Right atrium auricular region (tissue), 2 donors: ENCODE measurements around the gene ST8SIA1. TPM values are rescaled to one million over a fixed set of nuclear protein-coding genes. Genes with fewer than 3 reads are reported as not detected.

Experiments
- DNase-seq: peaks from one replicate; pipeline ENCODE4 v3.0.0-alpha.2; 2019; ENCODE audit warnings: low spot score
- H3K27ac ChIP-seq, 2 donors: fragments of 200-600 bp; sonication (generic); 1 replicate in 1 of 2; 2 replicates in 1 of 2; pipeline ENCODE4 v1.5.1; 2016 to 2019
- H3K27me3 ChIP-seq, 2 donors: fragments of 200-600 bp; sonication (generic); one replicate each; pipeline versions ENCODE4 v1.5.1 to v1.6.0; 2017 to 2019
- H3K36me3 ChIP-seq: fragments of 200-600 bp; sonication (generic); one replicate; pipeline ENCODE4 v1.5.1; 2016
- H3K4me1 ChIP-seq, 2 donors: fragments of 200-600 bp; sonication (generic); one replicate each; pipeline versions ENCODE4 v1.5.1 to v1.6.0; 2017 to 2019
- H3K4me3 ChIP-seq, 2 donors: fragments of 200-600 bp; sonication (generic); 1 replicate in 1 of 2; 2 replicates in 1 of 2; pipeline ENCODE4 v1.5.1; 2017 to 2019; ENCODE audit warnings: mild to moderate bottlenecking in 1 of 2, moderate library complexity in 1 of 2
- H3K9me3 ChIP-seq, 2 donors: fragments of 200-600 bp; sonication (generic); one replicate each; pipeline ENCODE4 v1.5.1; 2019
- CTCF ChIP-seq, 2 donors: fragments of 200-600 bp; sonication (generic); IDR thresholded peaks; one replicate each; pipeline ENCODE4 v1.5.1; 2019; ENCODE audit warnings: antibody characterized with exemption in 2 of 2
- total RNA-seq, 2 donors: library from RNA; depleted of rRNA; stranded (reverse); fragments of >200 nt; gene quantifications; one replicate each; pipeline ENCODE4 v1.1.0, GENCODE V29; 2016

The ST8SIA1 gene
- total RNA-seq, 2 donors from 2014 or later = 3.3 to 5.0 TPM

- no peaks in the 10 kb centered on the region for H3K36me3 ChIP-seq
- H3K4me3 ChIP-seq = no peak overlapping the region
- no peaks in the 10 kb centered on the region for H3K27me3 ChIP-seq
- no peaks in the 10 kb centered on the region for H3K9me3 ChIP-seq
- H3K27ac ChIP-seq = no peak overlapping the region
- TF ChIP-seq CTCF (IDR thresholded peaks at IDR 0.05) = no peak
- H3K4me1 ChIP-seq = no peaks in the 10 kb centered on the region
- DNase-seq = no peak
Observed at GRCh38 chr12:22322091-22322490, 12.4 kb downstream of the ST8SIA1 start.

GRCh38 chr12:22321638-22322037 lies 12.9 kb downstream of the ST8SIA1 start:
- peak overlapping the region in 1 of 2 donors; percentile 45 for H3K27ac ChIP-seq
- TF ChIP-seq CTCF (IDR thresholded peaks at IDR 0.05) = no peak

GRCh38 chr12:22321018-22321605 lies 13.4 kb downstream of the ST8SIA1 start:
- Histone ChIP-seq H3K27ac (peak overlapping the region in 1 of 2 donors; percentile 45), H3K4me1 (no peaks in the 10 kb centered on the region), H3K4me3 (no peak overlapping the region), H3K9me3 (no peaks in the 10 kb centered on the region), H3K27me3 (no peaks in the 10 kb centered on the region), H3K36me3 (no peaks in the 10 kb centered on the region)
- DNase-seq = no peak
- TF ChIP-seq CTCF (IDR thresholded peaks at IDR 0.05) = no peak

More at GRCh38 chr12:22321638-22322037, 12.9 kb downstream of the ST8SIA1 start:
- H3K36me3 ChIP-seq = no peaks in the 10 kb centered on the region
- H3K4me1 ChIP-seq = no peaks in the 10 kb centered on the region
- H3K9me3 ChIP-seq = no peaks in the 10 kb centered on the region
- no peak for DNase-seq
- no peaks in the 10 kb centered on the region for H3K27me3 ChIP-seq
- no peak overlapping the region for H3K4me3 ChIP-seq

GRCh38 chr12:22318108-22318737 lies 16.3 kb downstream of the ST8SIA1 start:
- no peak for TF ChIP-seq CTCF (IDR thresholded peaks at IDR 0.05)
- H3K27me3 ChIP-seq = no peaks in the 10 kb centered on the region
- no peak overlapping the region for H3K4me3 ChIP-seq
- no peaks in the 10 kb centered on the region for H3K9me3 ChIP-seq
- H3K27ac ChIP-seq = peak overlapping the region in 1 of 2 donors; percentile 37
- no peak for DNase-seq
- no peaks in the 10 kb centered on the region for H3K4me1 ChIP-seq
- no peaks in the 10 kb centered on the region for H3K36me3 ChIP-seq

- DNase-seq = no peak
- Histone ChIP-seq H3K4me3 (no peak overlapping the region), H3K9me3 (no peaks in the 10 kb centered on the region), H3K27ac (peak overlapping the region in 1 of 2 donors; percentile 6), H3K27me3 (no peaks in the 10 kb centered on the region), H3K36me3 (no peaks in the 10 kb centered on the region), H3K4me1 (no peaks in the 10 kb centered on the region)
- no peak for TF ChIP-seq CTCF (IDR thresholded peaks at IDR 0.05)
Observed at GRCh38 chr12:22313963-22314330, 20.6 kb downstream of the ST8SIA1 start.
